IPS DF 6.9 (cell line): ENCODE results near the gene PRDX5.

Experiments
- DNase-seq: peaks from one replicate; pipeline ENCODE4 v3.0.0-alpha.2; 2013; ENCODE audit warnings: low read depth, low spot score
- H3K27ac ChIP-seq: one replicate; pipeline ENCODE4 v1.5.1; 2013; ENCODE audit warnings: low read length, control low read depth
- H3K27me3 ChIP-seq: 2 replicates; pipeline ENCODE4 v1.6.1; 2013; ENCODE audit warnings: mild to moderate bottlenecking, low read length; ENCODE audit not compliant: control insufficient read depth, insufficient read depth
- H3K36me3 ChIP-seq: 2 replicates; pipeline ENCODE4 v1.6.1; 2013; ENCODE audit warnings: low read length; ENCODE audit not compliant: control insufficient read depth, insufficient read depth
- H3K4me1 ChIP-seq: 2 replicates; pipeline ENCODE4 v1.6.1; 2013; ENCODE audit warnings: low read length; ENCODE audit not compliant: control insufficient read depth, insufficient read depth
- H3K4me3 ChIP-seq: 2 replicates; pipeline ENCODE4 v1.5.1; 2013; ENCODE audit warnings: mild to moderate bottlenecking, low read length
- H3K9me3 ChIP-seq: 2 replicates; pipeline ENCODE4 v1.6.1; 2013; ENCODE audit warnings: low read length, inconsistent platforms; ENCODE audit not compliant: control insufficient read depth, insufficient read depth
- WGBS: extraction: QIAGEN DNeasy Blood & Tissue Kit; methylation state at CpG from one replicate; pipeline ENCODE4 v1.1.7; 2013; ENCODE audit warnings: mixed read lengths, missing lambda C conversion rate; ENCODE audit not compliant: insufficient read length, insufficient coverage; 5-methylcytosine and 5-hydroxymethylcytosine counted together

Gene PRDX5

DNA sequence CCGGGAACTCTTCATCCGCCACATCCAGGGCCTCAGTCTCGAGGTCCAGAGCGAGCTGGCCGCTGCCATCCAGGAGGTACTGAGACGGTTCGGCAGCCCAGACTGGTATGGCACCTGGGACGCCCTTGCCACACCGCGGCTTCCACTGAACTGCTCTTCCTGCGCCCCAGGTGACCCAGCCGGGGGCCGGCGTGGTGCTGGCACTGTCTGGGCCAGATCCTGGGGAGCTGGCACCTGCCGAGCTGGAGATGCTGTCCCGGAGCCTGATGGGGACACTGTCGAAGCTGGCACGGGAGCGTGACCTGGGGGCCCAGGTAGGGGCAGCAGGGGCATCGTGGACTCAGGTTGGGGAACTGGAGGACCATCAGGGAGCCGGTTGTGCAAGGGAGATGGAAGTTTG lies 23.5 kb downstream of the PRDX5 start:
- Histone ChIP-seq H3K4me3 (no peak overlapping the region; the same call in 1 of the 2 replicates), H3K9me3 (no peaks in the 10 kb centered on the region), H3K27ac (no peak overlapping the region), H3K36me3 (no peaks in the 10 kb centered on the region), H3K4me1 (peaks cover 8% of the 10 kb centered on the region), H3K27me3 (no peaks in the 10 kb centered on the region)
- WGBS = no CpG with 5 or more reads among the region's 21 CpGs
- no peak for DNase-seq

DNA sequence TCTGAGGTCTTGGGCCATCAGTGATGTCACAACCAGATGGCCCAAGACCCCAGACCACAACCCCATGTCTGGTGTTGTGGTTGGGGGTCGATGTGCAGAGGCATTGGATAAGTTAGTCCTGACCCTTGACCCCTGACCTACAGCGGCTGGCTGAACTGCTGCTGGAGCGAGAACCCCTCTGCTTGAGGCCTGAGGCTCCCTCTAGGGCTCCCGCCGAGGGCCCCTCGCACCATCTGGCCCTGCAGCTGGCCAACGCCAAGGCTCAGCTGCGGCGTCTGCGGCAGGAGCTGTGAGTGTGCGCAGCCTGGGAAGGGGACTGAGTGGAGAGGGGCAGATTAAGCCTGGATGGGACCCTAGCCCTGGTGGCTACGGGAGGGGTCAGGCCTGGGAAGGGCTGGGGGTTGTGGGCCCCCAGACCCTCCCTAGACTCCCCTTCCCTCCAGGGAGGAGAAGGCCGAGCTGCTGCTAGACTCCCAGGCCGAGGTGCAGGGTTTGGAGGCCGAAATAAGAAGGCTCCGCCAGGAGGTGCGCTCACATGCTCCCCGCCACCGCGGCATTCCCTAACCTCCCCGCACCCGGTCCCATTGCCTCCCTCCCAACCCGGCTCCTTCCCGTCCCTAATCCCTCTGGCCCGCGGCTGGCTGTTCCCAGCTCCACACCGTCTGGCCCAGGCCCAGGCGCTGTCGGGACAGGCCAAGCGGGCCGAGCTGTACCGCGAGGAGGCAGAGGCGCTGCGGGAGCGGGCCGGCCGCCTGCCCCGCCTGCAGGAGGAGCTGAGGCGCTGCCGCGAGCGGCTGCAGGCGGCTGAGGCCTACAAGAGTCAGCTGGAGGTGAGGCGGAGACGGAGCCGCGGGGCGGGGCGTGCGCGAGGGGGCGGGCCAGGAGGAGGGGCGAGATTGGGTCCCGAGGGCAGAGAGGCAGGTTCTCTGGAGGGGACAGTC lies 24.2 kb downstream of the PRDX5 start:
- H3K27ac ChIP-seq = no peak overlapping the region
- no peak for DNase-seq
- no peaks in the 10 kb centered on the region for H3K9me3 ChIP-seq
- no peaks in the 10 kb centered on the region for H3K27me3 ChIP-seq
- H3K4me1 ChIP-seq = peaks cover 8% of the 10 kb centered on the region
- H3K4me3 ChIP-seq = peak overlapping the region; percentile 35; the same call in 1 of the 2 replicates
- H3K36me3 ChIP-seq = no peaks in the 10 kb centered on the region
- no CpG with 5 or more reads among the region's 55 CpGs for WGBS

DNA sequence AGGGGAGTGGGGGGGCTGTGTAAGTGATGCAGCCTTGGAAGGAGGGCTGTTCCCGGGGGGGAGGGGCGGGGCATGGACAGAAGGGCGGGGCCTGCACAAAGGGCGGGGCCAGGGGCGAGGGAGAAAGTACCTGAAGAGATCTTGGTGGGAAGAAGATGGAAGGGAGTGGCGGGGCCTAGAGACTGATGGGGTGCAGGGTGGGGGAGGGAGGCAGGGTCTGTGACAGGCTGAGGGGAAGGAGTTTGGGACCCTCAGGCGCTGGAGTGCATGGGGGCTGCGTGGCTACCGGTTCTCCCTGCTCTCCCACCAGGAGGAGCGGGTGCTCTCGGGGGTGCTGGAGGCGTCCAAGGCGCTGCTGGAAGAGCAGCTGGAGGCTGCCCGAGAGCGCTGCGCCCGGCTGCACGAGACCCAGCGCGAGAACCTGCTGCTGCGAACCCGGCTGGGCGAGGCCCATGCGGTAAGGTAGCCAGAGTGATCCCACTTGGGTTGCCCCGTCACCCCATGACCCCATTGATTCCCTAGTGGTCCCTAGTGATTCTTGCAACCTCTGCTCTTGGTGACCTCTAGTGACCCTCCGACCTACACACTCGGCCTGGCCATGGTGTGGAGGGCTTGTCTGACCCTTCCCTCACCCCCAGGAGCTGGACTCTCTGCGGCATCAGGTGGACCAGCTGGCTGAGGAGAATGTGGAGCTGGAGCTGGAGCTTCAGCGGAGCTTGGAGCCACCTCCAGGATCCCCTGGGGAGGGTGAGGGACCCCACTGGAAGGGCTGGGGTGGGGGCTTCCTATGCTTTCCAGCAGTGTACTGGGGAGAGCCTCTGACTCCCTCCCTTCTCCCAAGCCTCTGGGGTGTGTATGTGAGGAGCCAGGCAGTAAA lies 25.2 kb downstream of the PRDX5 start:
- Histone ChIP-seq H3K4me3 (peak overlapping the region; percentile 35; the same call in 1 of the 2 replicates), H3K9me3 (no peaks in the 10 kb centered on the region), H3K27ac (no peak overlapping the region), H3K4me1 (peaks cover 8% of the 10 kb centered on the region), H3K36me3 (no peaks in the 10 kb centered on the region), H3K27me3 (no peaks in the 10 kb centered on the region)
- DNase-seq = no peak
- no CpG with 5 or more reads among the region's 29 CpGs for WGBS

DNA sequence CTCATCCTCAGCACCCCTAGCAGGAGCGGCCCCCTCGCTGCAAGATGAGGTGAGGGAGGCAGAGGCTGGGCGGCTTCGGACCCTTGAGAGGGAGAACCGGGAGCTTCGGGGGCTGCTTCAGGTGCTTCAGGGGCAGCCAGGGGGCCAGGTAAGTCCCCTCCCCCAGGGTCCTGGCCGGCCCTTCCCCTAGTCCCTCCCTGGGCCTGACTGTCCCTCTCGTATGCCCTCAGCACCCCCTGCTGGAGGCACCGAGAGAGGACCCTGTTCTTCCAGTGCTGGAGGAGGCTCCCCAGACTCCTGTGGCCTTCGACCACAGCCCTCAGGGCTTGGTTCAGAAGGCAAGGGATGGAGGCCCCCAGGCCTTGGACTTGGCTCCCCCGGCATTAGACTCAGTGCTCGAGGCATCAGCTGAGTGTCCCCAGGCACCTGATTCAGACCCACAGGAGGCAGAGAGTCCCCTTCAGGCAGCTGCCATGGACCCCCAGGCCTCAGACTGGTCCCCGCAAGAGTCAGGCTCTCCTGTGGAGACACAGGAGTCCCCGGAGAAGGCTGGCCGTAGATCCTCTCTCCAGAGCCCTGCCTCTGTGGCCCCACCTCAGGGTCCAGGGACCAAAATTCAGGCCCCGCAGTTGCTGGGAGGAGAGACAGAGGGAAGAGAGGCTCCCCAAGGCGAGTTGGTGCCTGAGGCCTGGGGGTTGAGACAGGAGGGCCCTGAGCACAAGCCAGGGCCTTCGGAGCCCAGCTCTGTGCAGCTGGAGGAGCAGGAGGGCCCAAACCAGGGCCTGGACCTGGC lies 26.0 kb downstream of the PRDX5 start:
- H3K27me3 ChIP-seq = no peaks in the 10 kb centered on the region
- no peaks in the 10 kb centered on the region for H3K9me3 ChIP-seq
- no peak overlapping the region for H3K4me3 ChIP-seq
- no CpG with 5 or more reads among the region's 18 CpGs for WGBS
- no peak overlapping the region for H3K27ac ChIP-seq
- H3K36me3 ChIP-seq = no peaks in the 10 kb centered on the region
- DNase-seq = no peak
- peaks cover 8% of the 10 kb centered on the region for H3K4me1 ChIP-seq

DNA sequence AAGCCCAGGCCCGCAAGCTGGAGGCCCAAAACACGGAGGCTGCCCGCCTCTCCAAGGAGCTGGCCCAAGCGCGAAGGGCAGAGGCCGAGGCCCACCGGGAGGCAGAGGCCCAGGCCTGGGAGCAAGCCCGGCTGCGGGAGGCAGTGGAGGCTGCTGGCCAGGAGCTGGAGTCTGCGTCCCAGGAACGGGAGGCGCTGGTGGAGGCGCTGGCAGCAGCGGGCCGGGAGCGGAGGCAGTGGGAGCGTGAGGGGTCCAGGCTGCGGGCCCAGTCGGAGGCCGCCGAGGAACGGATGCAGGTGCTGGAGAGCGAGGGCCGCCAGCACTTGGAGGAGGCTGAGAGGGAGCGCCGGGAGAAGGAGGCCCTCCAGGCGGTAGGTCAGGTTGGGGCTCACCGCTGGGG lies 26.9 kb downstream of the PRDX5 start:
- Histone ChIP-seq H3K4me1 (peaks cover 8% of the 10 kb centered on the region), H3K36me3 (no peaks in the 10 kb centered on the region), H3K27me3 (no peaks in the 10 kb centered on the region), H3K4me3 (no peak overlapping the region), H3K9me3 (no peaks in the 10 kb centered on the region), H3K27ac (no peak overlapping the region)
- no CpG with 5 or more reads among the region's 28 CpGs for WGBS
- DNase-seq = no peak

DNA sequence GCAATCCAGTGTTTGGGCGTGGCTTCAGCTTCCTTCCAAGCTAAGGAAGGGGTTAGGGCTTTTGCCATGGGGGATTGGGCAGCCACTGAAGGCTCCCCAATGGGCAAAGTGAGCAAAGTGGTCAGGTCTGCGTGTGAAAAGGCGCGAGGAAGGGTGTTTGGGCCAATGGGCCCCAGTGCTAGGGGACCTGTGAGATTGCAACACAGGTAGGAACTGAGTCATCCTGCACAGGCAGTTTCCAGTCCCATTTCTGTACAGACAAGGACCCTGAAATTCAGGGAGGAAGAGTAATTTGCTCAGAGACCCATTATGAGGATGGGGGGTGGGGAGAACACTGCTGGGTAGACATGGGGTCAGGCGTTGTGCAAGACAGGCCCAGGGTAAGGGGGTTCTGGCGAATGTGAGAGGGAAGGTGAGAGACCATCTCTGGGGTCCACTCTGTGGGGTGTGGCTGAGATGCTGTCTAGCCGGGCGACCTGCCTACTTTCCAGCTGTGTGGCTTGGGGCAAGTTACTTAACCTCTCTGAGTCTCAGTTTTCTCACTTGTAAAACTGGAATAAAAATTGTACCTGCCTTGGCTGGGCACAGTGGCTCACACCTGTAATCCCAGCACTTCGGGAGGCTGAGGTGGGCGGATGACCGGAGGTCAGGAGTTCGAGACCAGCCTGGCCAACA lies 29.4 kb downstream of the PRDX5 start:
- WGBS = no CpG with 5 or more reads among the region's 12 CpGs
- Histone ChIP-seq H3K4me1 (peaks cover 3% of the 10 kb centered on the region), H3K4me3 (no peak overlapping the region), H3K27ac (no peak overlapping the region), H3K36me3 (no peaks in the 10 kb centered on the region), H3K9me3 (no peaks in the 10 kb centered on the region), H3K27me3 (no peaks in the 10 kb centered on the region)
- no peak for DNase-seq

DNA sequence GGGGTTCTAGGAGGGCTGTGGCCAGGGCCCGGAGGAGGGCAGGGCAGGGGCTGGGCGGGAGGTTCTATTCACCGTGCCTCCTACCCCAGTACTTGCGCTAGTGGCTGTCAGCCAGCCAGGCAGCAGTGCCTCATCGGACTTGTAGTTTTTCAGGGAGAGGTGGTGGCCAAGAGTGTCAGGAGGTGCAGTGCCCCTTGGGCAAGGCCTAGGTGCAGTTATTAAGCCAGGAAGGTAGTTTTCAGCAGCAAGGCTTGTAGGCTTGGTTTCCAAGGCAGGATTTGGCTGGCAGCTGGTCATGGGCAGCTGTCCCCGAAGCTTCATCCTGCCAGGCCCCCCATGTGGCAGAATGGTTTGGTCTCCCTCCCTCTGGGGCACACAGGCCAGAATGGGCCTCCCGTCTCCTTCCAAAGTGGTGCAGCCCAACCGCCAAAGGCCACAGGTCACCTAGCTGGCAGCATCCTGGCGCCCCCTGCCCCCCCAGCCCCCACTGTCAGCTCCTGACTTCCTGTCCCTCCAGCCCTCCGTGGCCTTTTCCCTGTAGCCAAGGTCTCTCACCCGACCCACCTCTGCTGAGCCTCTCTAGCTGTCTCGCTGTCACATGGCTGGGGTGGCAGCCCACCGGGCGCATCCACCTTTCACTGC lies 30.6 kb downstream of the PRDX5 start:
- Histone ChIP-seq H3K9me3 (no peaks in the 10 kb centered on the region), H3K27ac (no peak overlapping the region), H3K27me3 (no peaks in the 10 kb centered on the region), H3K4me1 (no peaks in the 10 kb centered on the region; the same call in 1 of the 2 replicates), H3K4me3 (no peak overlapping the region), H3K36me3 (no peaks in the 10 kb centered on the region)
- WGBS = no CpG with 5 or more reads among the region's 14 CpGs
- DNase-seq = no peak

DNA sequence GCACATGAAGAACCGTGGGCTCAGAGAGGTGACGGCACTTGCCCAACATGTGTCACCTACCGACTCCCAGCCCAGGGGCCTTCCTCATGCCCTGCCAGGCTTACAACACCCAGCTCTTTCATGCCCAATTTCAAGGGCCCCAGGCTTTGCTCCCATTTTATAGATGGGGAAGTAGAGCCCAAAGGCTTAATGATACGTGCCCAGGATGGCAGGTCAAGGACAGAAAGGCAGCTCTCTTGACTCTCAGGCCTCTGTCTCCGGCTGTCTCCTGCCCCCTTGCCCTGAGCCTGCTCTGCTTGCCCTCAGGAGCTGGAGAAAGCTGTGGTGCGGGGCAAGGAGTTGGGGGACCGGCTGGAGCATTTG lies 31.1 kb downstream of the PRDX5 start:
- H3K9me3 ChIP-seq = no peaks in the 10 kb centered on the region
- no peaks in the 10 kb centered on the region; the same call in 1 of the 2 replicates for H3K4me1 ChIP-seq
- no peak overlapping the region for H3K27ac ChIP-seq
- no peak for DNase-seq
- no peak overlapping the region for H3K4me3 ChIP-seq
- no CpG with 5 or more reads among the region's 7 CpGs for WGBS
- no peaks in the 10 kb centered on the region for H3K27me3 ChIP-seq
- H3K36me3 ChIP-seq = no peaks in the 10 kb centered on the region

DNA sequence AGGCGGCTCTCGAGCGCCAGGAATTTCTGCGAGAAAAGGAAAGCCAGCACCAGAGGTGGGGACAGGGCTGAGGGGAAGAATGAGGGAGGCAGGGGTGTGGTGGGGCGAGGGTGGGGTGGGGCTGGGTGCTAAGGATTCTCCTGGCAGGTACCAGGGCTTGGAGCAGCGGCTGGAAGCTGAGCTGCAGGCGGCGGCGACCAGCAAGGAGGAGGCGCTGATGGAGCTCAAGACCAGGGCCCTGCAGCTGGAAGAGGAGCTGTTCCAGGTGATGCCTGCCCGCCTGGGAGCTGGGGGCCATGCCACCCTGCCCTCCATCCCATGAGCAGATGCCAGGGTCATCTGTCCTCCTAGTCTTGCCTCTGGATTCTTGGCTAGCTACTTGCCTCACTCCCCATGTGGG lies 31.5 kb downstream of the PRDX5 start:
- no peaks in the 10 kb centered on the region for H3K27me3 ChIP-seq
- H3K4me3 ChIP-seq = no peak overlapping the region
- no peak overlapping the region for H3K27ac ChIP-seq
- no peaks in the 10 kb centered on the region for H3K36me3 ChIP-seq
- DNase-seq = no peak
- no peaks in the 10 kb centered on the region for H3K9me3 ChIP-seq
- H3K4me1 ChIP-seq = no peaks in the 10 kb centered on the region; the same call in 1 of the 2 replicates
- WGBS = no CpG with 5 or more reads among the region's 11 CpGs
